GM23248 (cell line): ENCODE measurements around the gene RHOG. TPM values are rescaled to one million over a fixed set of nuclear protein-coding genes. Genes with fewer than 3 reads are reported as not detected.

ENCODE experiments used
- DNase-seq: peaks from one replicate; pipeline ENCODE4 v3.0.0-alpha.2; 2015
- H2AFZ ChIP-seq: fragments of 200-600 bp; sonication (generic); 2 replicates; pipeline ENCODE4 v1.6.1; 2016; ENCODE audit warnings: antibody characterized with exemption
- H3F3A ChIP-seq: fragments of 200-600 bp; sonication (generic); 2 replicates; pipeline ENCODE4 v1.6.1; 2016; ENCODE audit warnings: mild to moderate bottlenecking, antibody characterized with exemption, mixed run types; ENCODE audit not compliant: insufficient read depth
- H3K27ac ChIP-seq: fragments of 200-600 bp; sonication (generic); 2 replicates; pipeline ENCODE4 v1.5.1; 2016; ENCODE audit warnings: mild to moderate bottlenecking
- H3K27me3 ChIP-seq: fragments of 200-600 bp; sonication (generic); replicated peaks from 2 replicates; pipeline ENCODE4 v1.6.1; 2016; ENCODE audit warnings: mild to moderate bottlenecking; ENCODE audit not compliant: insufficient read depth
- H3K36me3 ChIP-seq: fragments of 200-600 bp; sonication (generic); 2 replicates; pipeline ENCODE4 v1.6.1; 2016; ENCODE audit warnings: low read depth, mild to moderate bottlenecking
- H3K4me1 ChIP-seq: fragments of 200-600 bp; sonication (generic); 2 replicates; pipeline ENCODE4 v1.6.1; 2016; ENCODE audit warnings: mild to moderate bottlenecking; ENCODE audit not compliant: insufficient read depth
- H3K4me2 ChIP-seq: fragments of 200-600 bp; sonication (generic); one replicate; pipeline ENCODE4 v1.6.1; 2016; ENCODE audit warnings: mild to moderate bottlenecking; ENCODE audit not compliant: unreplicated experiment
- H3K4me3 ChIP-seq: fragments of 200-600 bp; sonication (generic); 2 replicates; pipeline ENCODE4 v1.5.1; 2016; ENCODE audit warnings: mild to moderate bottlenecking
- H3K79me2 ChIP-seq: fragments of 200-600 bp; sonication (generic); 2 replicates; pipeline ENCODE4 v1.6.1; 2016; ENCODE audit warnings: mild to moderate bottlenecking; ENCODE audit not compliant: insufficient read depth
- H3K9ac ChIP-seq: fragments of 200-600 bp; sonication (generic); 2 replicates; pipeline ENCODE4 v1.6.1; 2016; ENCODE audit warnings: mild to moderate bottlenecking
- H3K9me2 ChIP-seq: fragments of 200-600 bp; sonication (generic); 2 replicates; pipeline ENCODE4 v1.6.1; 2016; ENCODE audit warnings: mixed run types, mild to moderate bottlenecking, moderate library complexity; ENCODE audit not compliant: insufficient read depth
- H3K9me3 ChIP-seq: fragments of 200-600 bp; sonication (generic); one replicate; pipeline ENCODE4 v1.6.1; 2017; ENCODE audit warnings: low read depth
- H4K20me1 ChIP-seq: fragments of 200-600 bp; sonication (generic); 2 replicates; pipeline ENCODE4 v1.6.0; 2016; ENCODE audit not compliant: insufficient read depth
- EZH2 ChIP-seq: fragments of 200-600 bp; sonication (generic); IDR thresholded peaks from 2 replicates; pipeline ENCODE4 v1.6.1; 2018; ENCODE audit warnings: antibody characterized with exemption, mild to moderate bottlenecking; ENCODE audit not compliant: insufficient read depth, poor library complexity, severe bottlenecking
- EZH2phosphoT487 ChIP-seq: fragments of 200-600 bp; sonication (generic); IDR thresholded peaks from 2 replicates; pipeline ENCODE4 v1.6.1; 2018; ENCODE audit warnings: antibody characterized with exemption, moderate library complexity, mild to moderate bottlenecking, low read depth; ENCODE audit not compliant: insufficient read depth
- WGBS, 2 experiments: methylation state at CpG; one replicate each; pipeline ENCODE4 v1.1.6; 2015 to 2017; ENCODE audit warnings: low lambda C conversion rate in 2 of 2, low coverage in 1 of 2; ENCODE audit errors: missing lambda C conversion rate in 2 of 2; 5-methylcytosine and 5-hydroxymethylcytosine counted together
- in situ Hi-C: fragments of 300-500 bp; cut with MboI; formaldehyde crosslinking; loops from 2 replicates; pipeline ENCODE4 v1.15.0; 2020
- polyA plus RNA-seq: library from polyadenylated mRNA; unstranded; fragments of >200 nt; fragmentation: Nextera tagmentation; extraction: Ambion mirVana; gene quantifications from 2 replicates; pipeline ENCODE4 v1.2.1, GENCODE V29; 2016
- total RNA-seq: library from RNA; depleted of rRNA; stranded (reverse); fragments of >200 nt; shearing (Covaris generic); gene quantifications from 2 replicates; pipeline ENCODE4 v1.2.3, GENCODE V29; 2014

The RHOG gene
- total and polyA plus RNA-seq, 2 experiments from 2014 or later: 45.5 to 61.4 TPM

GRCh38 chr11:3836903-3837302, 3.9 kb downstream of the RHOG start:
- WGBS, 2 experiments: 79 to 91% methylated on average over 5 of the region's 5 CpGs
- Histone ChIP-seq H3K4me3 (no peak overlapping the region), H4K20me1 (peaks cover 7% of the 10 kb centered on the region; the same call in 1 of the 2 replicates), H3K27ac (no peak overlapping the region), H3F3A (peaks cover 3% of the 10 kb centered on the region; the same call in 1 of the 2 replicates), H3K79me2 (peaks cover 94% of the 10 kb centered on the region), H2AFZ (no peak overlapping the region), H3K4me1 (peaks cover 24% of the 10 kb centered on the region), H3K9me2 (no peaks in the 10 kb centered on the region), H3K27me3 (no peaks in the 10 kb centered on the region), H3K9me3 (no peaks in the 10 kb centered on the region), H3K36me3 (no peaks in the 10 kb centered on the region), H3K4me2 (no peak overlapping the region), H3K9ac (no peak overlapping the region)
- in situ Hi-C loops: no loop called here
- no peak for TF ChIP-seq EZH2phosphoT487
- DNase-seq: no peak

DNA sequence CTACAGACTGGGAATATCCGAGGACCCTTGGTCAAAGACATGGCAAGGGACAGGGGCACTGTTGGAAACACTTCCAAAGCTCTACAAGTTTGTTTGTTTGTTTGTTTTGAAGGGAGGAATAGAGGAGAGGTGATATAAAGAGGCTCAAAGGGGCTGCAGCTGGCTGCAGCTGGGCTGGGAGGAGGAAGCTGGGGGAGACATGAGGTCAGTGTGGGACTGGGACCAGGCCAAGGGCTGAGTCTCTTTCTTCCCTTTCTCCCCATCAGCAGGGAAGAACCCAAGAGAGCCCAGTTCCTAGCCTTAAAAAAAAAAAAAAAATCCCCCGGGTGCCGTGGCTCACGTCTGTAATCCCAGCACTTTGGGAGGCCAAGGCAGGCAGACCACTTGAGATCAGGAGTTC, 5.0 kb downstream of the RHOG start:
- no peak for DNase-seq
- Histone ChIP-seq H4K20me1 (peaks cover 7% of the 10 kb centered on the region; the same call in 1 of the 2 replicates), H3K9me3 (no peaks in the 10 kb centered on the region), H3K27me3 (no peaks in the 10 kb centered on the region), H3K9me2 (no peaks in the 10 kb centered on the region), H3K27ac (no peak overlapping the region), H2AFZ (no peak overlapping the region), H3K4me1 (peaks cover 21% of the 10 kb centered on the region), H3K36me3 (no peaks in the 10 kb centered on the region), H3K79me2 (peaks cover 99% of the 10 kb centered on the region), H3K9ac (no peak overlapping the region), H3K4me2 (no peak overlapping the region), H3F3A (no peaks in the 10 kb centered on the region), H3K4me3 (no peak overlapping the region)
- 98 to 100% methylated on average over 4 of the region's 4 CpGs for WGBS, 2 experiments
- in situ Hi-C loops: no loop called here
- TF ChIP-seq EZH2 (no peak), EZH2phosphoT487 (no peak)

DNA sequence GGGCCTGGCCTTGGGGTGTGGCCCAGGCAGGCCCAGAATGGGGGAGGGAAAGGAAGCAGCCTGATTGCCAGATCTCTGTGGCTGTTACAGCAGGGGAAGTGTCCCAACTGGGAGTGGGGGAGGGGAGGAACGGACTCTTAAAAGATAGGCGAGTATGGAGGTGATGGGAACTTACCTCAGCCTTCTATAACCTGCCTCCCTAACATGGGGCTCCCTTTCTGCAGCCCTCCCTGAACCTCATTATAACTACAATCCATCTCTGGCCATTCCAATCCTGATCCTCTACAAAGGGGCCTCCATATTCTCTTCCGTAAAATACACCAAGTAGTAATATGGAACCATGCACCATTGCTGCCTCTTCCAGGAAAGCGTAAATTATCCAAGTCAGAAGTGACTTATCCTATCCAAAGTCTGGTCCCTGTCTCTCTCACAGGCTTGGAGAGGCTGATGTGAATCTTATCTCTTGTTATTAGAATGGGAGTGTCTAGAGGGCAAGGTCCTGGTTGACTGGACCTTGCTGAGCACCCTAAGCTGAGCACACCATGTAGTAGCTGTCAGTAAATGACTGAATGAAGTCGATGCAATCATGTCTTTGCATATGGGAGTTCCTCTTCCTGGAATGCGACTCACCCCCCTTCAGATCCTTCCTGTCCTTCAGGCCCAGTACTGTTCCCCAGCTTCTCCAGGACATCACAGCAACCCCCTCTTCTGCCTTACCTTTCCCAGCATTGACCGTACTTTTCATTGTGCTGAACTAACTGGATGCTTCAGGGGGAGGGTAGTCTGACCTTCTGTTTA, 5.9 kb downstream of the RHOG start:
- Histone ChIP-seq H2AFZ (no peak overlapping the region), H3K4me3 (no peak overlapping the region), H3K27ac (no peak overlapping the region), H3K27me3 (no peaks in the 10 kb centered on the region), H3K79me2 (peaks cover 100% of the 10 kb centered on the region), H3F3A (peaks cover 3% of the 10 kb centered on the region; the same call in 1 of the 2 replicates), H3K9me2 (no peaks in the 10 kb centered on the region), H3K36me3 (peaks cover 5% of the 10 kb centered on the region), H3K4me2 (no peak overlapping the region), H4K20me1 (peaks cover 7% of the 10 kb centered on the region; the same call in 1 of the 2 replicates), H3K9ac (no peak overlapping the region), H3K9me3 (no peaks in the 10 kb centered on the region), H3K4me1 (peaks cover 21% of the 10 kb centered on the region)
- WGBS, 2 experiments: 95 to 100% methylated on average over 7 of the region's 7 CpGs
- peak; percentile 27 for DNase-seq
- TF ChIP-seq EZH2: no peak
- in situ Hi-C loops: no loop called here

- no peak overlapping the region for H3K27ac ChIP-seq
- TF ChIP-seq EZH2phosphoT487: no peak
- H3K79me2 ChIP-seq: peaks cover 100% of the 10 kb centered on the region
- H3K27me3 ChIP-seq: no peaks in the 10 kb centered on the region
- no peaks in the 10 kb centered on the region for H3K9me2 ChIP-seq
- no peaks in the 10 kb centered on the region for H3K9me3 ChIP-seq
- no peak for DNase-seq
- no peak overlapping the region for H2AFZ ChIP-seq
- H3K4me1 ChIP-seq: peaks cover 18% of the 10 kb centered on the region
- no peak overlapping the region for H3K9ac ChIP-seq
- H3K4me3 ChIP-seq: no peak overlapping the region
- H3F3A ChIP-seq: peaks cover 5% of the 10 kb centered on the region; the same call in 1 of the 2 replicates
- in situ Hi-C loops: no loop called here
- peaks cover 10% of the 10 kb centered on the region for H3K36me3 ChIP-seq
- peaks cover 7% of the 10 kb centered on the region; the same call in 1 of the 2 replicates for H4K20me1 ChIP-seq
- no peak overlapping the region for H3K4me2 ChIP-seq
- WGBS, 2 experiments: 96 to 97% methylated on average over 4 of the region's 4 CpGs
Observed at GRCh38 chr11:3834349-3834663, 6.5 kb downstream of the RHOG start.

- Histone ChIP-seq H3K27me3 (no peaks in the 10 kb centered on the region), H3K79me2 (peaks cover 93% of the 10 kb centered on the region), H3K9me2 (no peaks in the 10 kb centered on the region), H3F3A (peaks cover 5% of the 10 kb centered on the region; the same call in 1 of the 2 replicates), H2AFZ (no peak overlapping the region), H3K4me2 (no peak overlapping the region), H4K20me1 (peaks cover 7% of the 10 kb centered on the region; the same call in 1 of the 2 replicates), H3K4me1 (peaks cover 18% of the 10 kb centered on the region), H3K9me3 (no peaks in the 10 kb centered on the region), H3K4me3 (no peak overlapping the region), H3K27ac (no peak overlapping the region), H3K36me3 (peaks cover 10% of the 10 kb centered on the region), H3K9ac (no peak overlapping the region)
- TF ChIP-seq EZH2phosphoT487 (no peak), EZH2 (no peak)
- in situ Hi-C loops: no loop called here
- no peak for DNase-seq
- WGBS, 2 experiments: 98 to 100% methylated on average over 2 of the region's 2 CpGs
Observed at GRCh38 chr11:3833449-3833848, 7.3 kb downstream of the RHOG start.
